BJ (cell line): ENCODE measurements around the gene CBFA2T2. TPM values are rescaled to one million over a fixed set of nuclear protein-coding genes. Genes with fewer than 3 reads are reported as not detected.
A peak's percentile ranks its signal among the peaks of the same experiment; 100 is the strongest.

ENCODE experiments used
- CTCF ChIA-PET: fragments of 350-600 bp; formaldehyde crosslinking; extraction: SDS; loops from one replicate; lab custom pipeline; 2021; ENCODE audit warnings: antibody characterized with exemption, inconsistent platforms; lab: Yijun Ruan, JAX
- POLR2A ChIA-PET: fragments of 300-600 bp; sonication (Branson Sonifier 250); formaldehyde crosslinking; extraction: SDS; loops from one replicate; lab custom pipeline; 2021; ENCODE audit warnings: antibody characterized with exemption; lab: Charles Lee
- DNase-seq: peaks from one replicate; pipeline ENCODE4 v3.0.0-alpha.2; 2011; ENCODE audit warnings: low read depth
- H3K27me3 ChIP-seq: 2 replicates; pipeline ENCODE4 v1.6.0; 2011; ENCODE audit warnings: low read length; ENCODE audit not compliant: control insufficient read depth, insufficient read depth
- H3K36me3 ChIP-seq: 2 replicates; pipeline ENCODE4 v1.5.1; 2011; ENCODE audit warnings: low read length; ENCODE audit not compliant: control insufficient read depth, insufficient read depth
- H3K4me3 ChIP-seq: 2 replicates; pipeline ENCODE4 v1.5.1; 2011; ENCODE audit warnings: low read depth, mild to moderate bottlenecking, control low read depth, low read length
- CTCF ChIP-seq: IDR thresholded peaks from 2 replicates; pipeline ENCODE4 v1.5.1; 2011; ENCODE audit warnings: low read depth, mild to moderate bottlenecking, control low read depth, inconsistent platforms, low read length, moderate library complexity; ENCODE audit not compliant: insufficient read depth
- polyA plus RNA-seq: library from polyadenylated mRNA; depleted of rRNA; stranded (reverse); fragments of >200 nt; gene quantifications from 2 replicates; pipeline ENCODE4 v1.2.3, GENCODE V29; 2011

Gene CBFA2T2
- polyA plus RNA-seq, 1 experiment, result 7.6 TPM

- DNase-seq, result no peak
- no peak for TF ChIP-seq CTCF
- Histone ChIP-seq H3K4me3 (peak within 1 kb of the TSS; percentile 85), H3K27me3 (no peaks in the 10 kb centered on the region), H3K36me3 (peaks cover 12% of the 10 kb centered on the region)
- ChIA-PET CTCF (interaction anchor here (1.2 to 3.6 kb wide), 4 partner anchors 8 to 215 kb away, joined by 3 to 18 read pairs (median 6); no protein-coding TSS in a partner anchor), POLR2A (no interaction called here)
Measured at GRCh38 chr20:33662172-33662571, 172.3 kb downstream of the CBFA2T2 start, which contains the start of gene C20orf144. Gene C20orf144, plus strand, starts transcription at chr20:33662327. Its CDS starts 19 bp downstream, at chr20:33662346.

GRCh38 chr20:33663161-33664084 lies 173.5 kb downstream of the CBFA2T2 start:
- H3K4me3 ChIP-seq, result peak overlapping the region; percentile 85
- no peaks in the 10 kb centered on the region for H3K27me3 ChIP-seq
- DNase-seq, result no peak
- POLR2A ChIA-PET, result interaction anchor here (0.6 kb wide), 3 partner anchors 86 to 987 kb away, joined by 3 to 8 read pairs (median 3); no protein-coding TSS in a partner anchor
- CTCF ChIA-PET, result interaction anchor here (0.6 to 3.6 kb wide), 8 partner anchors 10 to 464 kb away, joined by 3 to 18 read pairs (median 4); no protein-coding TSS in a partner anchor
- no peak for TF ChIP-seq CTCF
- peaks cover 5% of the 10 kb centered on the region for H3K36me3 ChIP-seq

GRCh38 chr20:33664085-33664761 lies 174.3 kb downstream of the CBFA2T2 start:
- peak overlapping the region; percentile 85 for H3K4me3 ChIP-seq
- no peaks in the 10 kb centered on the region for H3K27me3 ChIP-seq
- no peak for DNase-seq
- TF ChIP-seq CTCF, result no peak
- H3K36me3 ChIP-seq, result peaks cover 9% of the 10 kb centered on the region
- POLR2A ChIA-PET, result interaction anchor here (0.6 to 0.7 kb wide), 3 partner anchors 21 to 988 kb away, joined by 3 to 8 read pairs (median 5); partner anchors contain the start of gene CBFA2T2
- CTCF ChIA-PET, result interaction anchor here (1.3 to 3.6 kb wide), 4 partner anchors 10 to 207 kb away, joined by 3 to 18 read pairs (median 6); no protein-coding TSS in a partner anchor

GRCh38 chr20:33664762-33665144 lies 174.9 kb downstream of the CBFA2T2 start:
- no peak for TF ChIP-seq CTCF
- Histone ChIP-seq H3K36me3 (peaks cover 8% of the 10 kb centered on the region), H3K27me3 (no peaks in the 10 kb centered on the region), H3K4me3 (no peak overlapping the region)
- POLR2A ChIA-PET, result interaction anchor here (0.7 kb wide), 2 partner anchors 20 to 175 kb away, joined by 3 to 5 read pairs; partner anchors contain the start of gene CBFA2T2
- DNase-seq, result no peak
- CTCF ChIA-PET, result interaction anchor here (3.6 kb wide), 1 partner anchor 11 kb away, joined by 18 read pairs; no protein-coding TSS in a partner anchor
